Mesothelial cell of epicardium (in vitro differentiated cells): Measurements from ENCODE around the gene C20orf141. TPM values are rescaled to one million over a fixed set of nuclear protein-coding genes. Genes with fewer than 3 reads are reported as not detected.

Source experiments
- DNase-seq, 2 experiments: peaks; one replicate each; pipeline ENCODE4 v3.0.0; 2021; ENCODE audit warnings: low spot score in 2 of 2; ENCODE audit not compliant: unreplicated experiment in 2 of 2
- H3K27ac Mint-ChIP-seq: 2 replicates; pipeline ENCODE4 v1.8.0; 2021; ENCODE audit warnings: mixed read lengths
- H3K27me3 Mint-ChIP-seq: 2 replicates; pipeline ENCODE4 v1.8.0; 2021; ENCODE audit warnings: low read depth, mixed read lengths
- H3K36me3 Mint-ChIP-seq: 2 replicates; pipeline ENCODE4 v1.8.0; 2021; ENCODE audit warnings: mixed read lengths
- H3K4me1 Mint-ChIP-seq: 2 replicates; pipeline ENCODE4 v1.8.0; 2021; ENCODE audit warnings: mixed read lengths
- H3K4me3 Mint-ChIP-seq: 2 replicates; pipeline ENCODE4 v1.8.0; 2021; ENCODE audit warnings: mild to moderate bottlenecking, moderate library complexity, mixed read lengths
- H3K9me3 Mint-ChIP-seq: 2 replicates; pipeline ENCODE4 v1.8.0; 2021; ENCODE audit warnings: mixed read lengths
- CTCF ChIP-seq: fragments of 200-600 bp; sonication (generic); IDR thresholded peaks from one replicate; pipeline ENCODE4 v1.5.0; 2021; ENCODE audit warnings: antibody characterized with exemption; ENCODE audit not compliant: unreplicated experiment
- total RNA-seq: library from RNA; stranded (reverse); gene quantifications from 3 replicates; pipeline ENCODE4 v1.2.1, GENCODE V29; 2021

The C20orf141 gene
- total RNA-seq, 1 donor from 2014 or later: not detected

DNA sequence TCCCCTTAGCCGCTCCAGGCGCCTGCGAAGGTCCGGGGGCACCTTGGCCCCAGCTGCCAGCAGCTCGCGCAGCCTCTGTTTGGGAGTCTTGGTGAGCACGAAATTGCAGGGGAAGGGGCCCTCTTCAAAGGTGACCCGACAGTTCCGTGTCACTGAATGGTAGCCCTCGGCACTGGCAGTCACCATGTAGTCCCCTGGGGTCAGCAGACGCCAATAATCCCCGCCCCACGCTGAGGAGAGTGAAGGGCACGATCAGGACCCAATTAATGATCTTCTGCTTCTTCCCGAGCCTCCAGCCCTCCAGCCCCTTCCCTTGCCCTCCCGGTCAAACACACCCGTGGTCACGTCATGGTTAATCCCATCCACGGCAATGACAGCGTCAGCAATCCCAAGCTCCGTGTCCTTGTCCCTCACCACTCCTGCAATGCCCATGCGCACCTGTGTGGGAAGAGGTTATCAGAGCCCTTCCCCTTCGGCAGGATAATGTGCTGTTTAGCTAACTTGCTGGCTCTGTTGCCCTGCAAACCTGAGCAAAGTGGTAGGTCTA is 20.5 kb upstream of the C20orf141 start:
- H3K4me3 Mint-ChIP-seq: no peak overlapping the region
- DNase-seq: no peak
- peaks cover 14% of the 10 kb centered on the region for H3K27me3 Mint-ChIP-seq
- H3K36me3 Mint-ChIP-seq: peaks cover 15% of the 10 kb centered on the region
- peaks cover 6% of the 10 kb centered on the region for H3K4me1 Mint-ChIP-seq
- peaks cover 4% of the 10 kb centered on the region for H3K9me3 Mint-ChIP-seq
- TF ChIP-seq CTCF: no peak
- no peak overlapping the region for H3K27ac Mint-ChIP-seq

DNA sequence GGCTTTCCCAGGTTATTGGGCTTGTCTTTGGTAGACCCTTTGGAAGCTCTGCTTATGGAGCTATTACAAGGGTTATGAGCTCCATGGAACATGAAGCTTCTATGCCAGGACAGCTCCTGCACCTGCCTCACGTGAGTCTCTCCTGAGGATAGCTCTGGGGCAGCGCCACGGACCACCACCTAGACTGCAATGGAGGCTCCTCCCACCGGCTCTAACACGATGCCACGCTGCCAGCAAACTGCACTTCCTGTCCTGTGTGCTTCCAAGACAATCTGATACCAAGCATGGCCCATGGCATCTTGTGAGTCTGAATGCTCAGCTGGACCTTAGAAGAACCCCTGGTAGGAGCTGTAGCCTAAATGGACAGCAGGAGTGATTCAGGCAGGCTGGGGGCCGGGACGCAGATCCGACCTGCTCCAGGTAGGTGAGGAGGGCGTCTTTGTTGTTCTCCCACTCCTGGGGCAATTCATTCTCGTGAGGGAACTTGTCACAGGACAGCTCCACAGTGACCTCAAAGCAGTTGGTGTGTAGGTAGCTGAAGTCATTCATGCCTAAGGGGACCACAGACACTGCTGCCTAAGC is 19.8 kb upstream of the C20orf141 start:
- peaks cover 12% of the 10 kb centered on the region for H3K4me1 Mint-ChIP-seq
- no peak overlapping the region for H3K4me3 Mint-ChIP-seq
- peaks cover 15% of the 10 kb centered on the region for H3K27me3 Mint-ChIP-seq
- H3K36me3 Mint-ChIP-seq: peaks cover 15% of the 10 kb centered on the region
- peaks cover 4% of the 10 kb centered on the region for H3K9me3 Mint-ChIP-seq
- no peak for DNase-seq
- no peak overlapping the region for H3K27ac Mint-ChIP-seq
- no peak for TF ChIP-seq CTCF

DNA sequence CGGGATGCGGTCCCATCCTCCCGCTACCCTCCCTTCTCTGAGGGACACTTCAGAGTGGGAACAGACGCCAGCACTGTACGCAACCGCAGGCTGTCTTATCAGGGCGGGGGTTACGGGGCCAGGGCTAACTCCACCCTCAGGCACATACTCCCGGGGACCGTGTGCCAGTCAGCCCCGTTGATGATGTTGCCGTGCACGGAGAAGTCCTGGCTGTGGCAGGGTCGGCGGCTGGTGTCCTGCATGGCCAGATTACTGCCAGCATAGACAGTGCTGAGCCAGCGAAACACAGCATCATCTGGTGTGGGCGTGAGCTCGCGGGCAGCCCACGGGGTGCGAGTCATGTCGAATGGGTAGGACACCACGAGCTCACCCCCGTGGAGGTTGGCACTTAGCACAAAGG is 19.3 kb upstream of the C20orf141 start:
- peaks cover 15% of the 10 kb centered on the region for H3K27me3 Mint-ChIP-seq
- H3K9me3 Mint-ChIP-seq: peaks cover under 1% of the 10 kb centered on the region
- DNase-seq: no peak
- H3K36me3 Mint-ChIP-seq: peaks cover 15% of the 10 kb centered on the region
- no peak for TF ChIP-seq CTCF
- H3K4me3 Mint-ChIP-seq: no peak overlapping the region
- H3K4me1 Mint-ChIP-seq: peaks cover 15% of the 10 kb centered on the region
- H3K27ac Mint-ChIP-seq: no peak overlapping the region

DNA sequence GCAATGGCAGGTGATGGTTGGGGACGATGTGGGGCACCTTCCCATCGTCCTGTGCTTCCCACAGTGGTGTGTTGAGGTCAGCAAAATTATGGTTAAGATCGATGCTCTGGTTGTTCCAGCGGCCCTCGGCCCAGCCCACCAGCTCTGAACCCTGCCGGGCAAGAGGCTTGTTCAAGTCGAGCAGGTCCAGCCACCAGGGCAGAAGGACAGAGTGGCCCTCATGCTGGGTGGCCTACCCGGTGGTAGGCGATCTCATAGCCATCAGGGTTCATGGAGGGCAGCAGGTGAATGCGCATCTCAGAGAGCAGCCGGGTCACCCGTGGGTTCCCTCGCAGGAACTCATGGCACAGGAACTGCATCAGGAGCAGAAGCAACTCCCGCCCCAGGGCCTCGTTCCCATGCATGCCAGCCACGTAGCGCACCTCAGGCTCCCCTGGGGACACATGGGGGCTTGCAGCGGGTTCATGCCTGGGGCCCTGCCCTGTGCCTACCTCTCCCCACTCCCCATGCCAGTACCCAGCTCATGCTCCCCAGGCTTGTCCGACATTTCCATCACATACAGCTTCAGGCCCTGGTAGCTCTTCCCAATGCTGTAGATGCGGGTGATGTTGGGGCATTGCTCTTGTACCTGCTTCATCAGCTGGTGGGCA is 18.7 kb upstream of the C20orf141 start:
- H3K27me3 Mint-ChIP-seq: peaks cover 19% of the 10 kb centered on the region
- H3K36me3 Mint-ChIP-seq: peaks cover 15% of the 10 kb centered on the region
- DNase-seq: no peak
- H3K27ac Mint-ChIP-seq: no peak overlapping the region
- no peak for TF ChIP-seq CTCF
- no peaks in the 10 kb centered on the region for H3K9me3 Mint-ChIP-seq
- no peak overlapping the region for H3K4me3 Mint-ChIP-seq
- H3K4me1 Mint-ChIP-seq: peaks cover 20% of the 10 kb centered on the region

GRCh38 chr20:2797136-2797983 is 17.4 kb upstream of the C20orf141 start:
- peaks cover 15% of the 10 kb centered on the region for H3K36me3 Mint-ChIP-seq
- no peak for TF ChIP-seq CTCF
- no peak overlapping the region for H3K4me3 Mint-ChIP-seq
- H3K27me3 Mint-ChIP-seq: peaks cover 24% of the 10 kb centered on the region
- H3K9me3 Mint-ChIP-seq: no peaks in the 10 kb centered on the region
- no peak for DNase-seq
- H3K4me1 Mint-ChIP-seq: peaks cover 25% of the 10 kb centered on the region
- H3K27ac Mint-ChIP-seq: no peak overlapping the region
